Measurements from ENCODE around the gene PCBP3.
"Not testable (repeated sequence)": the region's sequence is repeated elsewhere in the genome, so short reads cannot be mapped to it uniquely, and the experiment has no call there.

Gene PCBP3

GRCh38 chr21:45831991-45832740 lies 188.6 kb downstream of the PCBP3 start:
- no peak for DNase-seq

DNA sequence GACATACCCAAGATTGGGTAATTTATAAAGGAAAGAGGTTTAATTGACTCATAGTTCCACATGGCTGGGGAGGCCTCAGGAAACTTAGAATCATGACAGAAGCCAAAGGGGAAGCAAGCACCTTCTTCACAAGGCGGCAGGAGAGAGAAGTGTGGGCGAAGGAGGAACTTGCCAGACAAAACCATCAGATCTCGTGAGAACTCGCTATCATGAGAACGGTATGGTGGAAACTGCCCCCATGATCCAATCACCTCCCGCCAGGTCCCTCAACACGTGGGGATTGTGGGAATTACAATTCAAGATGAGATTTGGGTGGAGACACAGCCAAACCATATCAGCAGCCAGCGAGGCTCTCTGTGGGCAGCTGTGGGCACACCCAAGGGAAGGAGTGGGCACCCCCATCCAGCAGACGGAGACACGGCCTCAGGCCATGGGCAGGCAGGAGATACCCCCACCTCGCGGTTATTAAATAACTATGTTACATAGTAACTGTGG lies 189.3 kb downstream of the PCBP3 start:
- DNase-seq = not testable (repeated sequence)

DNA sequence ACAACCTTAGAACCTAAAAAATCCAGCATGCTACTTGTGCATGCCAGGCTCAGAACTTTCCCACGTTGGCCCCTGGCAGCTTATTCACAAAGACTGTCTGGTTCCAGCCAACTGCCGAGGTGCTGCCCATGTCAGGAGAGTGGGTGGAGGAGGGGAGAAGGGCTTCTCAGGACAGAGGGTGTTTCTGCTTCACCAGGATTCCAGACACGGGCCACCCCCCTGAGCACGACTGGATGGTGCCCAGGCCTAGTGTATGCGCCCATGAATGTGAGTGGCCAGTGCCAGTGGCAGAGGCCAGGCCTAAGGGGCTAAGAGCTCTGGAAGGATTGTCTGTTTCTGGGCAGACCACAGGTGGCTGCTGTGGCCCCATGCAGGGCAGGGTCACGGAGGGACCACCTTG lies 189.9 kb downstream of the PCBP3 start:
- DNase-seq = no peak

DNA sequence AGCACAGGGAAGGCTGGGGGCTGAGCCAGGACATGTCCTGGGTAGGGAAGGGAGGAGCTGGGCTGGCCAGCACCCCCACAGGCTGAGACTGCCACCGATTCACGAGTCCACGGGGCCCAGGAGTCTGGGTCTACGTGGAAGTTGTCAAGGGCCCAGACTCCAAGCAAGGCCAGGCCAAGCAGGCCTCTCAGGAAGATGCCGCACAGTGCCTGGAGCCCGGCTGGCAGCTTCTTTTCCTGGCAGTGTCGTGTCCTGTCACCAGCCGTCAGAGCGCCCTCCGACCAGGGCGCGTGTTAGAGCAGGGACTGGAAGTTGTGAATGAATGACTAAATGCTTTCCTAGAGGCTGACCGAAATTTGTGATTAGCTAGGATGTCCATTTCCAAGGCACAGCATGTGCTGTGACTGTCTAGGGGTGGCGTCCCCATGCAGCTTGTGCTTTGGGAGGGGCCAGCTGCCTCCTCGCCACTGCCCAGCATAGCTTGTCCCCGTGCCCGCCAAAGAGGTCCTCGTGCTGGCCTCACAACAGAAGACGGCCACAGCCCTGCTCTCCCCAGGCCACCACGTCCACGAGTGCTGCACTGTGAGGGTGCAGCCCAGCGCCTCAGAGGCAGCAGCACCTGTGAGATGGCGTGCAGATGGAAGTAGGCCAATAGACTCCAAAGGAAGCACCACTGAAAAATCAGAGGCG lies 190.6 kb downstream of the PCBP3 start:
- DNase-seq = no peak

- no peak for DNase-seq
These were observed 191.3 kb downstream of the PCBP3 start for GRCh38 chr21:45834821-45835293.

- DNase-seq = no peak
These were observed 192.1 kb downstream of the PCBP3 start for GRCh38 chr21:45835301-45836267.

DNA sequence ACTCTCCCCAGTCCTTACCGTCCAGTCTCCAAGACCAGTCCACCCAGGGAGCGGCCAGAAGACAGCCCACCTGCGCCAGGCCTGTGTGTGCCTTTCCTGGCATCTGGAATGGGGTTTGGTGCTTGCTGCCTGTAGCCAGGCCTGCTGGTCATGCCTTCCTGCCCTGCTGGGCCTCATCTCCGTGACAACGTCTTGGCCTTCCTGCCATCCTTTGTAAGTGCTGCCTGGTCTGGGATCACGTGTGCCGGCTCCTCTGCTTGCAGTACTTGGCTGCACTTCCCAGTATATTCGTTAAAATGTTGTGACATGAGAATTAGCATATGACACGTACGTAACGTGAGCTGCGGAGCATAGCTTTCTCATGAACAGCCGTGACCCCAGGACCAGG lies 192.7 kb downstream of the PCBP3 start:
- no peak for DNase-seq

DNA sequence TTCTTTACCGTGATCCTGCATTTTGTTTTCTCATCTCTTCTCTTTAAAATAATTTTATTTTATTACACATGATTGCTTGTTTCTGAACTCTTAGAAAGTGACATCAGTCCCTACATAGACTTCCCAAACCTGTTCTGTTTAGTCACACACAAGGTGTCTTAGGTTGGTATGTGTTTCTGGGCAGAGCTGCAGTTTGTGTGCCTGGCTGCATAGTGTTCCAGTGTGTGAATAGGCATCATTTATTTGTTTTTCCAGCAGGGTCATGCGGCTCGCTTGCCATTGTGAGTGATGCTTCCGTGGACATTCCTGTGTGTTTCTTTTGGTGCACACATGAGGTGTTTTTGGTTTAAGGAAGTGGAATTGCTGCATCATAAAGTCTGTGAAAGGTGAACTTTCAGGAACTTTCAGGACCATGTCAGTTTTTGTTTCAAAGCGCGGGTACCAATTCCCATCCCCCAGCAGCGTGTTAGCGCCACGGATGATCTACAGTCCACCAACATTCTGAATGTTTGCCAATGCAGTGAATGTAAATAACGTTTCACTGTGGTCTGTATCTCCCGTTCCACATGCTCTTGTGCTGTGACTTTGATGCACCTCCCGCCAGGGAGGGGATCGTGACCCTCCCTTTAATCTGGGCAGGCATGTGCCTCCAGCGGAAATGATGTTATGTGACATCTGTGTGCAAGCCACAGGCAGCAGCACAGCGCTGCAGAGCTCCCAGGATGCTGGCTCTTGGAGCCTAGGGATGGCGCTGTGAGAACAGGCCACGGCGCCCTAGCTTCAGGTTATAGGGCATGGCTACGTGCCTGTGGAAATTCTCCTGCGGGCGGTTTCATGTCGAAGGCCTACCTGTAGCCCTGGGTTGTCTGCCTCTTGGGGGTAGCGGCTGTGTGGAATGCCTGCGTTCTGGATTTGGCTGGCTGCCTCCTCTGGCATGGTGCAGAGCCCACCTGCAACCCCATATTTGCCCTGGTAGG lies 193.5 kb downstream of the PCBP3 start:
- no peak for DNase-seq

DNA sequence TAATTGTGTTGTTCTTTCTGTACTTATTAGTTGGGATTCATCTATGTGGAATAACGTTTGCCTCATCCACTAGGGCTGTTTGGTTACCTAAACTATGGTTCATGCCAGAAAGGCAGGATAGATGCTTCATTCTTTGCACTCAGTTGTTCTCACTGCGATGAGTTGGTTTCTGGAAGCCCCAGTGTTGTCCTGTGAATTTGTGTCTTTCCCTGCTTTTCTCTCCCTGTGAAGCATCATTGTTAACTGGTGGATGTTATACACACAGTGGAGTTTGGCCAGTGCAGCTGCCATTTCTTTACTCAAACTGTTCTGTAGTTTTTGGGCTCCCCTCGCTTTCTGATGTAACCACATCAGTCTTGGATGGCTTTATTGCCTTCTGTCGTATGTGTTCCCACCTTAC lies 194.4 kb downstream of the PCBP3 start:
- DNase-seq = no peak

DNA sequence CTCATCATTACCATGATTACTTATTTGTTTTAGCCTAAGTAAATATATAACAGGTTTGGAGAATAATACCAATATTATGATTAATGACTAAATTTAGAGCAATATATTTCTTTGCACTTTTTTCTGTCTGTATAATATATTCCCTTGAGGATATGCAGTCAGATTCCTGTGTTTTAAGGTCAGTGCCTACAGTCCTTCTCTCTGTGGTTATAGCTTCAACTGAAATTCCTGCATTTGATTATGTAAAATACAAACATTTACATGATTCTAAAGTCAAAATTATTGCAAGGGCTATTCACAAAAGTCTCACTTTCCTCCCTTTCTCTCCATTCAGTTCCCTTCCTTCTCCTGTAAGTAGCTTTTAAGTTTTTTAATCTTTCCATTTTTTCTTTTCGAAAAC lies 195.1 kb downstream of the PCBP3 start:
- no peak for DNase-seq

- DNase-seq = no peak
These were observed 195.7 kb downstream of the PCBP3 start for GRCh38 chr21:45839274-45839673.

- no peak for DNase-seq
These were observed 197.5 kb downstream of the PCBP3 start for GRCh38 chr21:45841033-45841432.

- no peak for DNase-seq
These were observed 199.9 kb downstream of the PCBP3 start for GRCh38 chr21:45843426-45843825.

GRCh38 chr21:45844181-45844580 lies 200.7 kb downstream of the PCBP3 start:
- DNase-seq = no peak

- no peak for DNase-seq
These were observed 201.7 kb downstream of the PCBP3 start for GRCh38 chr21:45845063-45845769.

DNA sequence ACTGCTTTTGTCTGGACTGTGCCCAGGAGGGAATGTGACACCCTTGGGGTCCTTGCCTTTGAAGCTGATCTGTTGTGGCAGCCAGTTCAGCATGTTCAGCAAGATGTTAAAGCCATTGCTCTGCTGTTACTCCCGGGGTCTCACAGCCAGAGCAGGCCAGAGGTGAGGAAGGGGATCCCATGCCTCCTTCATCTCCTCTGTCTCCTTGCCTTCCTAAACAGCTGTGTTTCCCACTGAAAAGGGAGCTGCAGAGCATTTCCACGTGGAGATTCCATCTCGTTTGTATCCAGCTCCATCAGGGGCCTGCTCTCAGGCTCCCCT lies 202.2 kb downstream of the PCBP3 start:
- no peak for DNase-seq

DNA sequence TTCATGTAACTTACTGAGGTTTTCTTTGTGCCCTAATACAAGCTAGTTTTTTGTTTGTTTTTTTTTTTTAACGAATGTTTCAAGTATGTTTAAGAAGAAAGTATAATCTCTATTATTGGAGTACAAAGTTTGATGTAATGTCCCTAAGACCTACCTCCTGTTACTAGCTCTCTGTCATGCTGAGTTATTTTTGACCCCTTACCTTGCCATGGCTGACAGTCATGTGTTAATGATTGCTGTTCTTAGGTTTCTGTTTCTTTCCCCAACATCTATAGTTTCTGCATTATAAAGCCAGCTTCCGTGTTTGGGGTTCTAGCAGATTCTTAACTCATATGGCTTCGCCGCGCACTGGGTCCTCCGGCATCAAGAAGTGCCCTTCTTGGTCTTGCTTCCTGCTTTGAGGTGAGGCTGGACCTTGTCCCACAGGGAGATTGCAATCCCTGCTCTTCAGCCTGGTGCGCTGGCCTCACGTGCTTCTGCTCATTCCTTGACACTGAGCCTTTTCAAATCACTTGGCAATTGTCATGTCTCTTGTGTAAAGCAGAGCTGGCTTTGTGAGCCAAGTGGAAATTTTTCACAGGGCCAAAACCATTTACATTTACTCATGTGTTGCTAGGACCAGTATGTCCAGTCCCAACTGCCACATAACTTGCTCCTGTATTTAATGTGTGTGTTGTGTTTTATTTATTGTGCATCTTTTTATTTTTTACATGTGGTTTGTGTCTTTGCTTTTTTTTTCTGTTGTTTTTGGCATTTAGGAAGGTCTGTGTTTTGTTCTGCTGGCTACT lies 203.0 kb downstream of the PCBP3 start:
- DNase-seq = no peak

- DNase-seq = no peak
These were observed 204.3 kb downstream of the PCBP3 start for GRCh38 chr21:45847870-45848269.

- no peak for DNase-seq
These were observed 204.8 kb downstream of the PCBP3 start for GRCh38 chr21:45848331-45848730.

DNA sequence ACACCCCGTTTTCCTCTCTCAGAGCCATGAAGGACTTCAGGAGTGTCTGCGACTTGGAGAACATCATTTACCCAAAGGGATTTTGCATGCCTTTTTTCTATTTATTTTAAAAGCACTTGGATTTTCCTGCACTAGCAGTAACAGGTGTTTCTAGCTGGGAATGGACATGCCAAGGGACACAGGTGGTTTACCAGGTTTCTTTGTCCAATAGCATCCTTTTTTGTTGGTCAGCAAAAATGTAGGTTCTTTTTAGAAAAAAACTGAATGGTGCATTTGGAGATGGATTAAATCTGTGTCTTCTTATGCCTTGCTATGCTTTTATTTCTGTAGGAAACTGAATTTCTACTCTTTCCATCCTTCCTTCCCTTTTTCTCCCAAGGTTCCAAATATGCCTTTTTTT lies 205.3 kb downstream of the PCBP3 start:
- DNase-seq = no peak

- DNase-seq = no peak
These were observed 206.1 kb downstream of the PCBP3 start for GRCh38 chr21:45849651-45850050.
